Measurements from ENCODE around the gene PRDX1. TPM values are rescaled to one million over a fixed set of nuclear protein-coding genes. Genes with fewer than 3 reads are reported as not detected.
"Not testable (repeated sequence)": the region's sequence is repeated elsewhere in the genome, so short reads cannot be mapped to it uniquely, and the experiment has no call there.

PRDX1 gene
- total RNA-seq, 1 donor from 2014 or later, result 351 TPM

GRCh38 chr1:45535988-45536766 is 14.5 kb upstream of the PRDX1 start:
- no peak for DNase-seq (ENCODE audit: low spot score)

DNA sequence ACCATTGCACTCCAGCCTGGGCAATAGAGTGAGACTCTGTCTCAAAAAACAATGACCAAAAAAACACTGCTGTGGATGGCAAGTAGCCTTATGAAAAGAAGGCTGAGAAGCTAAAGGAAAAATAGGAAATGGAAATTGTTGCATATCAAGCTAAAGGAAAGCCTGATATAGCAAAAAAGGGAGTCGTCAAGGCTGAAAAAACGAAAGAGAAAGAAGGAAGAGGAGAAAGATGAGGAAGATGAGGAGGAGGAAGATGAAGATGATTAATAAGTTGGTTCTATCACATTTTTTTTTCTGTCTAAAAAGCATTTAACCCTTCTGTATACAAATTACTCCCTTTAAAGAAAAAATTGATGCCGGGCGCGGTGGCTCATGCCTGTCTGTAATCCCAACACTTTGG is 10.2 kb upstream of the PRDX1 start:
- DNase-seq (ENCODE audit: low spot score), result no peak

DNA sequence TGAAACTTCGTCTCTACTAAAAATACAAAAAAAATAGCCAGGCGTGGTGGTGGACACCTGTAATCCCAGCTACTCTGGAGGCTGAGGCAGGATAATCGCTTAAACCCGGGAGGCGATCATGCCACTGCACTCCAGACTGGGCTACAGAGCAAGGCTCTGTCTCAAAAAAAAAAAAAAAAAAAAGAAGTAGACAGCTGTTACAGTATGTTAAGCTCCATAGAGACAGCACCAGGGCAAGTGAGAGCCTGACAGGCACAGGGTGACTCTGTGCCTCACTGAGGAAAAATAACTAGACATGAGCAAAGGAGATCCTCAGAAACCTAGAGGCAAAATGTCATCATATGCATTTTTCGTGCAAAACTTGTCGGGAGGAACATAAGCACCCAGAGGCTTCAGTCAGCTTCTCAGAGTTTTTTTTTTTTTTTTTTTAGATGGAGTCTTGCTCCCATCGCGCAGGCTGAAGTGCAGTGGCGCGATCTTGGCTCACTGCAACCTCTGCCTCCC is 9.0 kb upstream of the PRDX1 start:
- no peak for DNase-seq (ENCODE audit: low spot score)

GRCh38 chr1:45526135-45526644 is 4.5 kb upstream of the PRDX1 start:
- no peak for DNase-seq (ENCODE audit: low spot score)

DNA sequence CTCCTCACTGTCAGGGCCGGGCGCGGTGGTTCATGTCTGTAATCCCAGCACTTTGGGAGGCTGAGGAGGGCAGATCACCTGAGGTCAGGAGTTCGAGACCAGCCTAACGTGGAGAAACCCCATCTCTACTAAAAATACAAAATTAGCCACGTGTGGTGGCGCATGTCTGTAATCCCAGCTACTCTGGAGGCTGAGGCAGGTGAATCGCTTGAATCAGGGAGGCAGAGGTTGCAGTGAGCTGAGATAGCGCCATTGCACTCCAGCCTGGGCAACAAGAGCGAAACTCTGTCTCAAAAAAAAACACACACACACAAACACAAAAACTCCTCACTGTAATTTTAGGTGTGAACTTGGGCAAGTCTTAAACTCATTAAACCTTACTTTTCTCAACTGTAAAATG is 2.3 kb upstream of the PRDX1 start:
- DNase-seq (ENCODE audit: low spot score), result not testable (repeated sequence)

DNA sequence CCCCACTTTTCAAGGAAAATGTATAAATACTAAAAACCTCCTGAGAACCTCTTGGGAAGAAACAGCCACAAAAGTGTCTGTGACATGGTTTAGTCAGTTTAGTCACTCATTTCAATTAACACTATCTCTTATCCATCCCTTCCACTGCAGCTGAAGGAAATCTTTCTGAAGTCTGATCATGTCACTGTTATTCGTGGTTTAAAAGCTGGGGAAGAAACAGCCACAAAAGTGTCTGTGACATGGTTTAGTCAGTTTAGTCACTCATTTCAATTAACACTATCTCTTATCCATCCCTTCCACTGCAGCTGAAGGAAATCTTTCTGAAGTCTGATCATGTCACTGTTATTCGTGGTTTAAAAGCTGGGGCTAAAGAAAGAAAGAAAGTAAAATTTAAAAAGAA is 1.8 kb upstream of the PRDX1 start:
- DNase-seq (ENCODE audit: low spot score), result not testable (repeated sequence)

- DNase-seq (ENCODE audit: low spot score), result no peak
Observed at GRCh38 chr1:45522324-45523104, 830 bp upstream of the PRDX1 start.

DNA sequence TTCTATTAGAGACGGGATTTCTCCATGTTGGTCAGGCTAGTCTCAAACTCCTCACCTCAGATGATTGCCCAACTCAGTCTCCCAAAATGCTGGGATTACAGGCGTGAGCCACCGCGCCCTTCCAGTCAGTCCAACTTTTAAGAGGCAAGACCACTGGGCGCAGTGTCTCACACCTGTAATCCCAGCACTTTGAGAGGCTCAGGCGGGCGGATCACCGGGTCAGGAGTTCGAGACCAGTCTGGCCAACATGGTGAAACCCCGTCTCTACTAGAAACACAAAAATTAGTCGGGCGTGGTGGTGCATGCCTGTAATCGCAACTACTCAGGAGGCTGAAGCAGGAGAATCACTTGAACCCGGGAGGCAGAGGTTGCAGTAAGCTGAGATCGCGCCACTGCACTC is 1.9 kb downstream of the PRDX1 start:
- not testable (repeated sequence) for DNase-seq (ENCODE audit: low spot score)

GRCh38 chr1:45518910-45519309 is 2.8 kb downstream of the PRDX1 start:
- no peak for DNase-seq (ENCODE audit: low spot score)

DNA sequence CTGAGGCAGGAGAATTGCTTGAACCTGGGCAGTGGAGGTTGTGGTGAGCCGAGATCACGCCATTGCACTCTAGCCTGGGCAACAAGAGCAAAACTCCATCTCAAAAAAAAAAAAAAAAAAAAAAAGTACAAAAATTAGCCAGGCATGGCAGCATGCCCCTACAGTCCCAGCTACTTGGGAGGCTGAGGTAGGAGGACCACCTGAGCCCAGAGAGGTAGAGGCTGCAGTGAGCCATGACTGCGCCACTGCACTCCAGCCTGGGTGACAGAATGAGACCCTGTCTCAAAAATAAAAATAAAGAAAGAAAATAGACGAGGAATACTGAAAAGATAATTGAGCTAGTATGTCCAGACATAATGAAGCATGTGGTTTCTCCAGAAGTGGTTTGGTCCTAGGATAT is 3.3 kb downstream of the PRDX1 start:
- DNase-seq (ENCODE audit: low spot score), result not testable (repeated sequence)

GRCh38 chr1:45516465-45516864 is 5.2 kb downstream of the PRDX1 start:
- DNase-seq (ENCODE audit: low spot score), result no peak

DNA sequence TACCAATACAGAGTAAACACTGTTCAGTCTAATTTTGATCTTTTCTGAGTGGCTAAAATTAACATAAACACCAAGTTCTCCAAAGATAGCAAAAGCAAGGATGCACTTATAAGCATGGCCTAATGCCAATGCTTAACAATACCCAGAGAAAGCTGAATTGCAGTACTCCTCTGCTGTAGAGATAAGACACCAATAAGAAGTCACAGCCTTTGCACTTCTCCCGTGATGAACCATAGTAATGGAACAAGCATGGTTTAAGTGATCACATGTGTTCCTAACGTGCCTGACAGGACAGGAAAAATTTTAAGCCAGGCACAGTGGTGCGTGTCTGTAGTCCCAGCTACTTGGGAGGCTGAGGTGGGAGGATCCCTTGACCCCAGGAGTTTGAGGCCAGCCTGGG is 5.6 kb downstream of the PRDX1 start:
- DNase-seq (ENCODE audit: low spot score), result no peak

- not testable (repeated sequence) for DNase-seq (ENCODE audit: low spot score)
Observed at GRCh38 chr1:45513532-45514260, 8.0 kb downstream of the PRDX1 start.

GRCh38 chr1:45512641-45513054 is 9.0 kb downstream of the PRDX1 start:
- no peak for DNase-seq (ENCODE audit: low spot score)

DNA sequence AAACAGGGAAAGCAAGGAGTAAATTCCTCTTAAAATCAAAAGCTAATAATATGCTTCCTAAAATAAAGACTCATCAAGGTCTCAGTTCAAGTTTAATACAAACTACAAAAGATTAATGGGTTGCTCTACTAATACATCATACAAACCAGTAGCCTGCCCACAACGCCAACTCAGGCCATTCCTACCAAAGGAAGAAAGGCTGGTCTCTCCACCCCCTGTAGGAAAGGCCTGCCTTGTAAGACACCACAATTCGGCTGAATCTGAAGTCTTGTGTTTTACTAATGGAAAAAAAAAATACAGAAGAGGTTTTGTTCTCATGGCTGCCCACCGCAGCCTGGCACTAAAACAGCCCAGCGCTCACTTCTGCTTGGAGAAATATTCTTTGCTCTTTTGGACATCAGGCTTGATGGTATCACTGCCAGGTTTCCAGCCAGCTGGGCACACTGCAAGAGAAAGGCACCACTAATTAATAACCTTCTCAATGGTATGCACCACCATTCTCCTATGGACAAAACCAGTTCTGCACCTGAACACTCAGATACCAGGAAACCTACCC is 10.6 kb downstream of the PRDX1 start:
- no peak for DNase-seq (ENCODE audit: low spot score)

DNA sequence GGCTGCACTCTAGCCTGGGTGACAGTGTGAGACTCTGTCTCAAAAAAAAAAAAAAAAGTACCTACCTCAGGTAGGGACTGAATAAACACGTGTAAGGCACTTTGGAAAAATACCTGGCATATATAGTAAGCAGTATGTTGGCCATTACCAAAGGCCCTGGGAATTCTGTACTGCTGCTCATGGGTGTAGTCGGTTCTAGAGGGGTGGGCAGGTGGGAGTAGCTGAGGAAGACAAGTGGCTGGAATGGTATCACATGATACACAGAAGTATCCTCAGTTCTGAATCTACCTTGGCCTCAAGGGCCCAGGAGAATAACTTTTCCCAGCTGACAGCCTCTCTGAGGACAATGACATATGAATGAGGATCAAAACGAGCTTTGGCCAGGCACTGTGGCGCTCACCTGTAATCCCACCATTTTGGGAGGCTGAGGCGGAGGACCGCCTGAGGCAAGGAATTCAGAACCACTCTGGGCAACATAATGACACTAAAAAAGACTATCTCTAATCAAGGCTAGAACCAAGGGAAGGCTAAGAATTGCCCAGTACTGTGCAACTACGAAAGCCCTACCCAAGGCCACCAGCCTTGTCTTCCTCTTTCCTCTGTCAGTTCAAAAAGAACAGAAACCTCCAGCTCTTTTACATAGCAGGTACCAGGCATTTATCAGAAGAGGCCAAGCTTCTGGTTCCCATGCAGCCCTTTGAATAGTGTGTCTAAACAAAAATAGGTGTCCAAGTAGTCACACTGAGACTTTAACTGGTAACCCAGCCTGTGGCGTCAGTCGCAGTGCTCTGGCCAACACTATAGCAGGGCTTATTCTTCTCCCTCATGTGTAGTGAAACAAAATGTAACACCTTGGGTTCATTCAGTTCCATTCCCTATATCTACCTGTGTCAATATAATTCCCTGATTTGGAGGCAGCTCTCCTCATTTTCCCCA is 11.4 kb downstream of the PRDX1 start:
- DNase-seq (ENCODE audit: low spot score), result no peak

- no peak for DNase-seq (ENCODE audit: low spot score)
Observed at GRCh38 chr1:45508295-45509151, 13.2 kb downstream of the PRDX1 start.

DNA sequence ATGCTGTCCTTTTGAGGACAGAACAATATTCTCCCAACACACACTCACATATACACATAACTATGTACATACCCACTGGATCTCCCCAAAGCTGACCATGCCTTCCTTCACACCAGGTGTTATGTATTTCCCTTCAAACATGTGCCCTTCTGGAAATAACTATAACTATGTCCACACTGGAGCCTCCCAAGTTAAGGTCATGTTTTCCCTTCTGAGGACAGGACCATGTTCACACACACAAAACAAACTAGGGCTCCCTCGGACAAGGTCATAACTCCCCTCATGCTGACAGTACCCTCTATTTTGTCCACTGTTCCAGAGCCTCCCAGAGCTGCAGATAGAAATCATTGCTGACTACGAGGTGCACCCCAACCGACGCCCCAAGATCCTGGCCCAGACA is 13.8 kb downstream of the PRDX1 start:
- no peak for DNase-seq (ENCODE audit: low spot score)

- DNase-seq (ENCODE audit: low spot score), result no peak
Observed at GRCh38 chr1:45507195-45507594, 14.5 kb downstream of the PRDX1 start.

Data from ureter (tissue), 1 donor.